Hepatocyte (in vitro differentiated cells): ENCODE results near the gene RBM4. TPM values are rescaled to one million over a fixed set of nuclear protein-coding genes. Genes with fewer than 3 reads are reported as not detected.
"Not testable (repeated sequence)": the region's sequence is repeated elsewhere in the genome, so short reads cannot be mapped to it uniquely, and the experiment has no call there.

Source experiments
- DNase-seq: peaks from one replicate; pipeline ENCODE4 v3.0.0-alpha.2; 2016; ENCODE audit warnings: low spot score
- H2AFZ ChIP-seq: fragments of 200-600 bp; sonication (generic); 2 replicates; pipeline ENCODE4 v1.6.0; 2016; ENCODE audit warnings: antibody characterized with exemption, mild to moderate bottlenecking
- H3K27ac ChIP-seq: fragments of 200-600 bp; sonication (generic); 2 replicates; pipeline ENCODE4 v1.5.1; 2016; ENCODE audit warnings: mild to moderate bottlenecking
- H3K27me3 ChIP-seq: fragments of 200-600 bp; sonication (generic); 2 replicates; pipeline ENCODE4 v1.6.1; 2016
- H3K36me3 ChIP-seq: fragments of 200-600 bp; sonication (generic); replicated peaks from 2 replicates; pipeline ENCODE4 v1.5.1; 2016; ENCODE audit warnings: low read depth; ENCODE audit not compliant: insufficient read depth
- H3K4me1 ChIP-seq: fragments of 200-600 bp; sonication (generic); 2 replicates; pipeline ENCODE4 v1.5.1; 2016; ENCODE audit warnings: mild to moderate bottlenecking, moderate library complexity; ENCODE audit not compliant: insufficient read depth
- H3K4me2 ChIP-seq: fragments of 200-600 bp; sonication (generic); 2 replicates; pipeline ENCODE4 v1.6.0; 2016
- H3K4me3 ChIP-seq: fragments of 200-600 bp; sonication (generic); 2 replicates; pipeline ENCODE4 v1.5.1; 2016; ENCODE audit warnings: mild to moderate bottlenecking
- H3K79me2 ChIP-seq: fragments of 200-600 bp; sonication (generic); 2 replicates; pipeline ENCODE4 v1.6.0; 2017; ENCODE audit warnings: mild to moderate bottlenecking
- H3K9me2 ChIP-seq: fragments of 200-600 bp; sonication (generic); replicated peaks from 2 replicates; pipeline ENCODE4 v1.6.0; 2017; ENCODE audit warnings: mild to moderate bottlenecking; ENCODE audit not compliant: insufficient read depth
- H3K9me3 ChIP-seq: fragments of 200-600 bp; sonication (generic); 2 replicates; pipeline ENCODE4 v1.5.1; 2016; ENCODE audit warnings: low read depth, mild to moderate bottlenecking
- H4K20me1 ChIP-seq: fragments of 200-600 bp; sonication (generic); 2 replicates; pipeline ENCODE4 v1.6.0; 2016; ENCODE audit warnings: mild to moderate bottlenecking; ENCODE audit not compliant: insufficient read depth, poor library complexity, severe bottlenecking
- CTCF ChIP-seq: fragments of 200-600 bp; sonication (generic); IDR thresholded peaks from 2 replicates; pipeline ENCODE4 v1.5.1; 2016; ENCODE audit warnings: antibody characterized with exemption, mild to moderate bottlenecking; ENCODE audit not compliant: poor library complexity
- EZH2 ChIP-seq: fragments of 200-600 bp; sonication (generic); IDR thresholded peaks from 2 replicates; pipeline ENCODE4 v1.6.1; 2016; ENCODE audit warnings: antibody characterized with exemption, mild to moderate bottlenecking, borderline replicate concordance
- EZH2phosphoT487 ChIP-seq: fragments of 200-600 bp; sonication (generic); IDR thresholded peaks from one replicate; pipeline ENCODE4 v1.6.1; 2018; ENCODE audit warnings: antibody characterized with exemption, mild to moderate bottlenecking, low read depth, moderate library complexity; ENCODE audit not compliant: unreplicated experiment, severe bottlenecking
- WGBS: methylation state at CpG from one replicate; pipeline ENCODE4 v1.1.6; 2016; ENCODE audit warnings: low lambda C conversion rate; ENCODE audit errors: missing lambda C conversion rate; 5-methylcytosine and 5-hydroxymethylcytosine counted together
- polyA plus RNA-seq: library from polyadenylated mRNA; unstranded; fragments of >200 nt; fragmentation: Nextera tagmentation; extraction: Ambion mirVana; gene quantifications from 2 replicates; pipeline ENCODE4 v1.2.1, GENCODE V29; 2016
- total RNA-seq: library from RNA; depleted of rRNA; stranded (reverse); fragments of >200 nt; gene quantifications from 2 replicates; pipeline ENCODE4 v1.2.3, GENCODE V29; 2014

The RBM4 gene
- total and polyA plus RNA-seq, 2 experiments from 2014 or later = 139 to 150 TPM

GRCh38 chr11:66600631-66601233 is 37.8 kb upstream of the RBM4 start:
- no peak for DNase-seq
- Histone ChIP-seq H3K27ac (no peak overlapping the region), H4K20me1 (no peaks in the 10 kb centered on the region), H2AFZ (no peak overlapping the region), H3K27me3 (no peaks in the 10 kb centered on the region), H3K4me2 (no peak overlapping the region), H3K4me3 (no peak overlapping the region), H3K9me2 (no peaks in the 10 kb centered on the region), H3K36me3 (no peaks in the 10 kb centered on the region), H3K4me1 (peaks cover 7% of the 10 kb centered on the region), H3K9me3 (no peaks in the 10 kb centered on the region), H3K79me2 (peaks cover 13% of the 10 kb centered on the region)
- TF ChIP-seq EZH2phosphoT487 = no peak
- no peak for TF ChIP-seq CTCF
- TF ChIP-seq EZH2 = no peak
- WGBS = 95% methylated on average over 4 of the region's 4 CpGs

GRCh38 chr11:66603072-66603471 is 35.4 kb upstream of the RBM4 start:
- no peak for TF ChIP-seq EZH2phosphoT487
- TF ChIP-seq EZH2 = no peak
- TF ChIP-seq CTCF = no peak
- Histone ChIP-seq H3K9me2 (no peaks in the 10 kb centered on the region), H3K79me2 (no peaks in the 10 kb centered on the region), H3K4me3 (no peak overlapping the region), H4K20me1 (no peaks in the 10 kb centered on the region), H3K27ac (no peak overlapping the region), H3K36me3 (no peaks in the 10 kb centered on the region), H3K27me3 (no peaks in the 10 kb centered on the region), H3K4me2 (no peak overlapping the region), H3K9me3 (no peaks in the 10 kb centered on the region), H3K4me1 (peaks cover 10% of the 10 kb centered on the region), H2AFZ (no peak overlapping the region)
- WGBS = 93% methylated on average over 6 of the region's 6 CpGs
- DNase-seq = no peak

- H3K36me3 ChIP-seq = no peaks in the 10 kb centered on the region
- WGBS = 92% methylated on average over 5 of the region's 5 CpGs
These were observed 34.3 kb upstream of the RBM4 start for GRCh38 chr11:66604155-66604554.

GRCh38 chr11:66606608-66607007 is 31.9 kb upstream of the RBM4 start:
- not testable (repeated sequence) for H3K4me1 ChIP-seq, H3K9me3 ChIP-seq, DNase-seq, H2AFZ ChIP-seq, H3K27me3 ChIP-seq, H3K4me2 ChIP-seq, H3K79me2 ChIP-seq, H3K9me2 ChIP-seq, H4K20me1 ChIP-seq, H3K36me3 ChIP-seq, H3K4me3 ChIP-seq
- peak overlapping the region; percentile 61 for H3K27ac ChIP-seq
- WGBS = 92% methylated on average over 3 of the region's 3 CpGs

More at GRCh38 chr11:66604155-66604554, 34.3 kb upstream of the RBM4 start:
- DNase-seq = no peak
- no peaks in the 10 kb centered on the region for H3K27me3 ChIP-seq
- H3K27ac ChIP-seq = no peak overlapping the region
- H3K9me3 ChIP-seq = no peaks in the 10 kb centered on the region
- H3K79me2 ChIP-seq = no peaks in the 10 kb centered on the region
- no peaks in the 10 kb centered on the region for H4K20me1 ChIP-seq
- no peak overlapping the region for H2AFZ ChIP-seq
- TF ChIP-seq EZH2 (no peak), EZH2phosphoT487 (no peak)
- H3K4me1 ChIP-seq = peaks cover 10% of the 10 kb centered on the region
- H3K9me2 ChIP-seq = no peaks in the 10 kb centered on the region
- H3K4me2 ChIP-seq = no peak overlapping the region
- H3K4me3 ChIP-seq = no peak overlapping the region
